Glutamatergic neuron (in vitro differentiated cells): ENCODE measurements around the gene MRPS7. TPM values are rescaled to one million over a fixed set of nuclear protein-coding genes. Genes with fewer than 3 reads are reported as not detected.

Source experiments
- DNase-seq: peaks from one replicate; pipeline ENCODE4 v3.0.0; 2022
- H3K27ac Mint-ChIP-seq: one replicate; pipeline ENCODE4 v1.8.0; 2020; ENCODE audit warnings: mild to moderate bottlenecking, mixed read lengths, inconsistent platforms; ENCODE audit not compliant: unreplicated experiment
- H3K27me3 Mint-ChIP-seq: one replicate; pipeline ENCODE4 v1.8.0; 2020; ENCODE audit warnings: mild to moderate bottlenecking, moderate library complexity, mixed read lengths, inconsistent platforms; ENCODE audit not compliant: unreplicated experiment
- H3K36me3 Mint-ChIP-seq: one replicate; pipeline ENCODE4 v1.8.0; 2020; ENCODE audit warnings: mild to moderate bottlenecking, mixed read lengths, inconsistent platforms; ENCODE audit not compliant: unreplicated experiment
- H3K4me1 Mint-ChIP-seq: one replicate; pipeline ENCODE4 v1.8.0; 2020; ENCODE audit warnings: mild to moderate bottlenecking, low read depth, mixed read lengths, inconsistent platforms; ENCODE audit not compliant: unreplicated experiment
- H3K4me3 Mint-ChIP-seq: one replicate; pipeline ENCODE4 v1.8.0; 2020; ENCODE audit warnings: mild to moderate bottlenecking, mixed read lengths, inconsistent platforms; ENCODE audit not compliant: unreplicated experiment
- H3K9me3 Mint-ChIP-seq: one replicate; pipeline ENCODE4 v1.8.0; 2020; ENCODE audit warnings: mild to moderate bottlenecking, moderate library complexity, mixed read lengths, inconsistent platforms; ENCODE audit not compliant: unreplicated experiment
- CTCF ChIP-seq: fragments of 200-600 bp; sonication (generic); IDR thresholded peaks from one replicate; pipeline ENCODE4 v1.5.0; 2021; ENCODE audit not compliant: partially characterized antibody, unreplicated experiment
- total RNA-seq: library from RNA; stranded (reverse); fragmentation: NEBNext Ultra II Directional; extraction: Animal tissue kit (Norgen Biotek cat#: 25700); gene quantifications from one replicate; pipeline ENCODE4 v1.2.1, GENCODE V29; 2021; ENCODE audit not compliant: unreplicated experiment

The MRPS7 gene
- total RNA-seq, 1 donor from 2014 or later: 48.8 TPM

DNA sequence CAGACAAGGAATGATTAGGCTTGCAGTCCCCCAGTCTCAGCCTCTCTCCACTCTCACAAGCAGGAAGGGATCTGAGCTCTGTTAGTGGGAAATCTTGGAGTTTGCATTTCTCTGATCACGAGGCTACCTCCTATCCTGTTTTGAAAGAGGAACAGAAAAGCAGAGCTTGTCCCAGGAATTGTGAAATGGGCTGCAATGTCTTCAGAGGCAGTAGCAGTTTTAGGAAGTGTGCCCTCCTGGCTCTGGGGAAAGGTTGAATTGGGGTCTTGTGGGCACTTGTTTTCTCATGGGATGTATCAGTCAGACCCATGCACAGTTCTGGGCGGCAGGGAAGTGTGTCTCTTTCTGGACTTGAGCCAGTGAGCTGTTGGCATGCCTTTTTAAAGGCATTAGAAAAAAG lies 33.4 kb upstream of the MRPS7 start:
- peaks cover 1% of the 10 kb centered on the region for H3K4me1 Mint-ChIP-seq
- H3K27ac Mint-ChIP-seq: no peak overlapping the region
- no peak for TF ChIP-seq CTCF
- no peaks in the 10 kb centered on the region for H3K36me3 Mint-ChIP-seq
- no peak overlapping the region for H3K4me3 Mint-ChIP-seq
- peaks cover 1% of the 10 kb centered on the region for H3K9me3 Mint-ChIP-seq
- DNase-seq: no peak
- H3K27me3 Mint-ChIP-seq: peaks cover 4% of the 10 kb centered on the region

DNA sequence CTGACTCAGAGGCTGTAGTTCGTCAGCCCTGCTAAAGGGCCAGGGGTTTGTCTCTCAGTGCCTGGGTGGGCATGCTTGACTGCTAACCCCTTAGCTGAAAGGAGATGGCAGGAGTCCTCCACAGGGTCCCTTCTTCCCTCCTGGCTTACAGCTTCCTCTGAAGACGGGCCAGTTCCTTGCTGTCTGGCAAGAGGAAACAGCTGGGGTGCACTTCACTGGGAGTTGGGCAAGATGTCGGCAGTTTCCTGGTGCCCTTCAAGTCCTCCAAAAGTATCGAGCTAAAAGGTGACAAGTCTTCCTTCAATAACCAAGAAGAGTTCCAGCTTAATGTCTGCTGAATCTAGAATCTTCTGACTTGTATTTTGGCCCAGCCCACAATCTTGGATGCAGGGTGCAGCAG lies 32.8 kb upstream of the MRPS7 start:
- Mint-ChIP-seq H3K9me3 (peaks cover 1% of the 10 kb centered on the region), H3K27me3 (peaks cover 4% of the 10 kb centered on the region), H3K36me3 (no peaks in the 10 kb centered on the region), H3K4me1 (peaks cover 1% of the 10 kb centered on the region), H3K4me3 (no peak overlapping the region), H3K27ac (no peak overlapping the region)
- DNase-seq: no peak
- TF ChIP-seq CTCF: no peak

DNA sequence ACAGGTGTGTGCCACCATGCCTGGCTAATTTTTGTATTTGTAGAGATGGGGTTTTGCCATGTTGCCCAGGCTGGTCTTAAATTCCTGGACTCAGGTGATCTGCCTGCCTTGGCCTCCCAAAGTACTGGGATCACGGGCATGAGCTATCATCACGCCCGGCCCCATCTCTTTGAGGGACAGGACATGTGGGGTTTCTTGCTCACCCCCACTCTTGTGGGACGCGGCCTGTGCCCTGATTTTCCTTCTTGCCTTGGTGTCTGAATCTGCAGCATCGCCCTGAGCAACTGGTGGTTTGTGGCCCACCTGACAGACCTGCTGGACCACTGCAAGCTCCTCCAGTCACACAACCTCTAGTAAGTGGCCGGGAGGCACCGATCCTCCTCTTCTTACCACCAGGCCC lies 30.6 kb upstream of the MRPS7 start:
- Mint-ChIP-seq H3K36me3 (no peaks in the 10 kb centered on the region), H3K27ac (no peak overlapping the region), H3K4me3 (no peak overlapping the region), H3K9me3 (peaks cover 1% of the 10 kb centered on the region), H3K4me1 (no peaks in the 10 kb centered on the region), H3K27me3 (peaks cover 1% of the 10 kb centered on the region)
- TF ChIP-seq CTCF: no peak
- no peak for DNase-seq

DNA sequence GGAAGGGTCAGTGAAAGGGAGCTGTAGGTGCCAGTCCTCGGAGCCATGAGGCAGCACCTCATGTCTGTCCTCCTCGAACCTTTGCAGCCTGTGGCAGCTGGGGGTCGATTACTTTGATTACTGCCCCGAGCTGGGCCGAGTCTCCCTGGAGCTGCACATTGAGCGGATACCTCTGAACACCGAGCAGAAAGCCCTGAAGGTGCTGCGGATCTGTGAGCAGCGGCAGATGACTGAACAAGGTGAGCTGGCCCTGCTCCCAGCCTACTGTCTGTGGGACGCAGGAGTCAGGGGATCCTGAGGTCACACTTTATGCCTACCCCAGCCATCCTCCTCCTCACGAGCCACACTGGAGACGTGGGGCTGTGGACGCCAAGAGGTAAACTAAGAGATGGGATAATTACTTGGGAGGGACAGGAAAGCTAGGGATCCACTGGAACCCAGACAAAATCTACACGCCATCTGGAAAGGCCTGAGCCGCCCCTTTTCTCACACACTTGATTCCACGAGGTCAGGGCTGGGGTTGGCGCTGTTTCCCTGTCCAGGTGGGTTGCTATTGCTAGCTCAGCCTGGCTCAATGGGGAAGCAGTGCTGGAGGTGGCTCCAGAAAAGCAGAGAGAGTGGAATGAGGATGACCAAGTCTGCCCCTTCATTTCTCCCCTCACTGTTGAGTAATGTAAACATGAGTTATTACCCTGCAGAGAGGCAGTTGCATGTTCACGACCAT lies 29.8 kb upstream of the MRPS7 start:
- H3K27ac Mint-ChIP-seq: no peak overlapping the region
- DNase-seq: no peak
- TF ChIP-seq CTCF: no peak
- peaks cover 1% of the 10 kb centered on the region for H3K27me3 Mint-ChIP-seq
- no peaks in the 10 kb centered on the region for H3K4me1 Mint-ChIP-seq
- peak overlapping the region; percentile 17 for H3K4me3 Mint-ChIP-seq
- peaks cover 4% of the 10 kb centered on the region for H3K9me3 Mint-ChIP-seq
- H3K36me3 Mint-ChIP-seq: no peaks in the 10 kb centered on the region

- no peak for TF ChIP-seq CTCF
- H3K4me3 Mint-ChIP-seq: no peak overlapping the region
Measured at GRCh38 chr17:75232786-75233185, 28.9 kb upstream of the MRPS7 start.

More at GRCh38 chr17:75232786-75233185, 28.9 kb upstream of the MRPS7 start:
- Mint-ChIP-seq H3K9me3 (peaks cover 4% of the 10 kb centered on the region), H3K27me3 (peaks cover 3% of the 10 kb centered on the region), H3K4me1 (no peaks in the 10 kb centered on the region), H3K27ac (no peak overlapping the region), H3K36me3 (no peaks in the 10 kb centered on the region)
- DNase-seq: no peak
